T-helper 2 cell treated with Interferon-gamma antibody and Interleukin-4, amounts not matched to agents 100 ng/mL and 5 ng/mL, for 36 hours (primary cell): ENCODE results near the gene FGB. TPM values are rescaled to one million over a fixed set of nuclear protein-coding genes. Genes with fewer than 3 reads are reported as not detected.
"Not testable (repeated sequence)": the region's sequence is repeated elsewhere in the genome, so short reads cannot be mapped to it uniquely, and the experiment has no call there.

Source experiments
- intact Hi-C: fragments of 100-400 bp; cut with micrococcal nuclease; formaldehyde crosslinking; loops from one replicate; pipeline ENCODE4 v1.15.1; 2023
- total RNA-seq: library from RNA; stranded (reverse); gene quantifications from 2 replicates; pipeline ENCODE4 v1.2.3, GENCODE V29; 2022

FGB gene
- total RNA-seq, 1 donor from 2014 or later = not detected

GRCh38 chr4:154593868-154594267, 31.1 kb downstream of the FGB start:
- intact Hi-C loops = no loop called here

- intact Hi-C loops = not testable (repeated sequence)
Observed at GRCh38 chr4:154594343-154594742, 31.5 kb downstream of the FGB start.

- intact Hi-C loops = no loop called here
Observed at GRCh38 chr4:154595807-154596206, 33.0 kb downstream of the FGB start.

- intact Hi-C loops = not testable (repeated sequence)
Observed at GRCh38 chr4:154597281-154597680, 34.5 kb downstream of the FGB start.

GRCh38 chr4:154597798-154598774, 35.3 kb downstream of the FGB start:
- intact Hi-C loops = no loop called here

DNA sequence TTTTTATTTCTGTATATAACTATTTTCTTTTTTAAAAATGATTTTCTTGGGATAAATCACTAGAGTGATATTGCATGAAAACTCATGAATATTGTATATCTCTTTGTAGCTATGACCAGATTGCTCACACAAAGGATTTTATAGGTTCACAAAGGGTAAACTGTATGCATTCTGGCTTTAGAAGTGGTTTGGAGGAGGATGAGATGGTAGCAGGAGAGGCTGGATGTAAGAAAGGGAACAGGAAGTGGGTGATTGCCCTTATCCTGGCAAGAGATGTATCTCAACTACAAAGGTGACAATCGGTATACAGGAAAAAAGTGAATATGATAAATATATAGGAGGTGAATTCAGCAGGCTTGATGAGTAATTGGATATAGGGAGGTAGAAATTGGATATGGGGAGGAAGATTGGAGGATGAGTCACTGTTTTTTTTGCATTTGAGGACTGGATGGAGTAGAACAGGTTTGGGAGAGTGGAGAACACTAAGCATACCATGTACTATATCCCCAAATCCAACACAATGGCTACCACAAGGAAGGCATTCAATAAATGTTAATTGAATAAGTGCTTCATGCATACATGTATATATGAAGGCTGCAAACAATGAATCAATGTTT, 39.7 kb downstream of the FGB start:
- intact Hi-C loops = no loop called here

DNA sequence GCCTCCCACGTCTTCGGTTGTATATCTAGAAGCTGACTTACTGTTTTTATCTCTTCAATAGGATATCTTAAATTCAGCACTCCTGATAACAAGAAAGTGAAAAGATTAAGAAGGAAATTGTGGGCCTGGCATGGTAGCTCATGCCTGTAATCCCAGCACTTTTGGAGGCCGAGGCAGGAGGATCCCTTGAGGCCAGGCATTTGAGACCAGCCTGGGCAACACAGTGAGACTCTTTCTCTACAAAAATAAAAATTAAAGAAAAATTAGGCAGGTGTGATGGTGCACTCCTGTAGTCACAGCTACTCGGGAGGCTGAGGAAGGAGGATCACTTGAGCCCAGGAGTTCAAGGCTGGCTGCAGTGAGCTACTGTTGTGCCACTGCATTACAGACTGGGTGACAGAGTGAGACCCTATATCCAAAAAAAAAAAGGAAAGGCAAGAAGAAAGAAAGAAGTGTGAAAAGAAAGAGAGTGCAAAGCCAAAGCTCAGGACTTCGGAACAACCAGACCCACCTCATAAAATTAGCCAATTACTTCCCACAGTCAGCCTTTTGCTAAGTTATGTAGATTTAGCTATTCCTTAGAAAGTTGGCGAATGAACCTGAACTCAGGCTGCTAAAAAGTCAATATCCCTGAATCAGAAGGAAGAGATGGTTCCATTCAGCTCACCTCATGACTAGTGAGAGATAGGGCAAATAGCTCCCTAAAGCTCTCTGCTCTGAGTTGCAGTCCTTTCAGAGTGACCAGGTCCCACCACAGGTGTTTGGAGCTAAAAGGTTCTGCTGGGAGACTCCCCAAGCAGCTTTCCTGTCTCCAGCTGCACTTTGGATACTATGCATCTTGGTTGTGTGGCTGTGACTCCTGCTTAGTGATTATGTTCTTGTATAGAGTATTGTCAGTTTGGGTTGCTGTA, 40.5 kb downstream of the FGB start:
- intact Hi-C loops = no loop called here

DNA sequence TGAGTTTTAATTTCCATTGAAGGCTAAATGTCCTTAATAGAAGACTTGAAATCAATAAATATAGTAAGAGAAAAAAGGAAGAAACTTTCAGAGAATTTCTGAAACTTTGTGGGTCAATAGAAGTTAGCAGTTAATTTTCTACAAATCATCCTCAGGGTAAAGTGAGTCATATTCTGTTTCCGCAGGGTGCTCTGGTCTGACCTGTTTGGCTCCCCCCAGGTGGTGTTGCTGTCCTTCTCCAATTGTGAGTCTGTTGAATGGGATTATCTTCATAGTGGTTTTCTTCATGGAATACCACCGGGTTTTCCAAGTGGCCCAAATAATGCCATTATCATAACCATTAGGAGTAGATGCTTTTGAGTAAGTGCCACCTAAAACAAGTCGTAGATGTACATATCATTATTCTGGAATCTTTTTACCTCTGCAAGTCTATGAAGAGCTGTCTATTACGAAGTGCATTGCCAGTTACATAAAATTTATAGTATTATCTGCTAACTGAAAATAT, 41.9 kb downstream of the FGB start:
- intact Hi-C loops = no loop called here

DNA sequence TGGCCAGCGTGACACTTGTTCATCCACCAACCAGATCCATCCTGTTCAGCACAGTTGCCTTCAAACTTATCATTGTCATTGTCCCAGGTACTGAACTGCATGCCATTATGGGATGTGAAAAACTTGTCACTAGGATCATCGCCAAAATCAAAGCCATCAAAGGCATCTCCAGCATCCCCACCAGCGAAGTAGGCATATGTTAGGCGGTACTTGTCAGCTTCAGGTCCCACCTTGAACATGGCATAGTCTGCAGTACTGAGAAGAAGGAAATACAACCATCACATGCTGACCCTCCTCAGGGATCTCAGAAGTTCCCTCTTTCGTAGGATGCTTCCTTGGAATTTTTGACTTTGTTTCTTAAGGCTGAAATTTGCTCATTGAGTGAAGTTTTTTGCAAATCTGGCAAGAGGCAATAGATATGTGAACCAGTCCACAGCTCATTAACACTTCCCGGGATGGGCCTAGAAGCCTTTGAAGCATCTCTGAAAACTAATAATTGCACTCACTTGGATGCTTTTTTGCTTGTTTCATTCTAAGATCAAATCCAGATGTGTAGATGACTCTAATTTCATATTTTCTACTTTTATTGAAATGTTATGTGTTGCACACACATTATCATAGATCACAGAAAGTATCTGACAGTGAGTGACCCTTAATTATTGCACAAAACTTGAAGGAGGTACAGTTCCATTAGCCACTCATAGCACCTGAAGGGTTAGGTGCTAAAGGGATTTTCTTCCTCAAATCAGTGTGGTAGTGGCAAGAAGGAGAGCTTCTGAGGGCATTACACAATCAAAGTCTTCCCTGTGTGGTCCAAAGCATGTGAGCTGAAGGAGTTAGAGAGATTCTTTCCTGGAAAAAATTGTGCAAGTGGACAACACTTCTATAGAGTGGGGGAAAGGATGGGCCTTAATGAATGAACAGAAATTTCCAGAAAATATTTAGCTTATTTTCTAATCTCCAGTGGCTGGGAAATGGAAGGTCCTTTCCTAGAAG, 44.2 kb downstream of the FGB start:
- intact Hi-C loops = no loop called here

DNA sequence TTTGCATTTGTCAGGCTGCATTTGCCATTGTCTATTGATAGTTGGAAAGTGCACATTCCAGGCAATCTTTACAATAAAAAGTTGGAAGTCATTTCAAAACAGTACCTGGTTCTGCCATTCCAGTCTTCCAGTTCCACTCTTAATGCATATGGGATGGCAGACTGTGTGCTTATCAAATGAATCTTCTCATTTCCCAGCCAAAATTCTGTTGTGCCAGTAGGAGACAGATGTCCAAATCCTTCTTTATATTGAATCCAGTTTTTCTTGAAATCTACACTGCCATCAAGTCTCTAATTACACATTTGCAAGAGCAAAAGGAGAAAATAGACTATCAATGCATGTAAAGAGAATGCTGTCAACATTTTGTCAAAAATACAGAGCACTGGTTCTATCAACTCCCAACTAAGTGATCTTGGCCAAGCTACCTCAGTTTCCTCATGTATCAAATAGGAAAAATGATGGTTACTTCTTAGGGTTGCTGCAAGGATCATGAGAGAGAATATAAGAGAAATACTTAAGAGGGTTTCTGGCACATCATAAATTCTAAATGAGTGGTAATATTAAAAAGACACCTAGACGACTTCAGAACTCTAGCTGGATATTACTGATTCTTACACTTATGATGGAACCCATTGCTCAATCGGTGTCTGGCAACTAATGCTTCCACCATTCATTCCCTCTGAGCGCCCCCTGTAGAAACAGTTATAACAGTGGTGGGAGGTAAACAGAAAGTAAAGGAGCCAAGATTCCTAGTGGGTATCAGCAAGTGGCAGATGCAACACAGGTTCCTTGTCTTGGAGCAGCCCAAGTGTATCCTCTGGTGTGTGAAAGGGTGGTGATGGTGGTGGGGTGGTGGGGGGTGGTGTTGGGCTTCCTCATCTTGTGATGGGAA, 45.8 kb downstream of the FGB start:
- intact Hi-C loops = no loop called here

GRCh38 chr4:154609532-154609931, 46.7 kb downstream of the FGB start:
- intact Hi-C loops = no loop called here

- intact Hi-C loops = no loop called here
Observed at GRCh38 chr4:154610582-154610981, 47.8 kb downstream of the FGB start.

GRCh38 chr4:154611833-154612232, 49.0 kb downstream of the FGB start:
- intact Hi-C loops = no loop called here

GRCh38 chr4:154612472-154613414, 49.9 kb downstream of the FGB start, which contains the start of gene FGG:
Gene FGG (minus strand): TSS chr4:154612656. CDS start chr4:154612609, 47 bp downstream.
- intact Hi-C loops = no loop called here

DNA sequence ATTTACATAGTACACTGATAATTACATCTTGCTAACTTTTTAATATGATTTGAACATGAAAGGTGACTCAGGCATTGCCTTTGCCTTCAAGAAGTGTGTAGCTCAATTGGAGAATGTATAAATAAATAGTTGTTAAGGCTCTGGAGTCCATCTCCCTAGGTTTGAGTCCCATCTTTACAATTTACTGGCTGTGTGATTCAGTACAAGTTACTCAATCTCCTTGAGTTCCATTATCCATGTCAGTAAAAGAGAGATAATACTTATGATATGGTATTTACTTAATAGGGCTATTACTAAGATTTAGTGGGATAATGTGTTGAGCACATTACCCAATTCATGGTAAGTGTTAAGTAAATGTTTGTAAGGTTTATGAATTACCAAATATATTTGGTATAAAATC, 51.5 kb downstream of the FGB start:
- intact Hi-C loops = no loop called here

DNA sequence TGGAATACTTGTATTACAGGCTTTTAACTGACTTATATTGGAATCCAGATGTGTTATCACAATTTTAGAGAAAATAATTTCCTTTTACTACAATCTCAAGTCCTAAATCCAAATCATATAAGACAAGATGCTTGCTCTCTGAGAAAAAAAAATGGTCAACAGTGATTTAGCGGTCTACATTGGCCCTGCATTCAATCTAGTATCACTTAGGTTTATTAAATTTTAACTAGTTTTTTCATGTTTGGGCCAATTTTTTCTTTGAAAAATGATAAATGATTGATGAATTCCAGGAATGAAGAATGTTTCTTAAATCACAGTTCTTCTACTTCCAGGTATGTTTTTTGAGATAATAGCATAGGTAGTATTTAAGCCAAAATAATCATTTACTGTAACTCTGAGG, 52.4 kb downstream of the FGB start:
- intact Hi-C loops = no loop called here

- intact Hi-C loops = no loop called here
Observed at GRCh38 chr4:154616287-154616686, 53.5 kb downstream of the FGB start.

DNA sequence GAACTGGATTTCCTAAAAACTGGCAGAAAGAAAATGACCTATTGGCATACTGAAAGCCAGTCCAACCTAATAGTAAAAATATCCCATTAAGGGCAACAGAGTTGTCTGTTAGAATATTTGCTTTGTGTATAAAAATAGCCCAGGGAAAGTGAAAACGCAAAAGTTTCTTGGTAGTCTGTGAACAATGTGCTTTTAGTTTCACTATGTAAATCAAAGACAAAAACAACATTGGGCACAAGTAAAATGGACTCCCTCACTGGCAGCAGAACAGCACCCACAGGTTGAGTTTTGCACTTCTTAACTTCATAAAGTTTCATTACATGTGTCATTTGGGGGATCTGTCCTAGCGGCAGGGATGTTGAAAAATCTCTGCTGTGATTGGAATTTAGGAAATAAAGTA, 53.9 kb downstream of the FGB start:
- intact Hi-C loops = no loop called here
